Activated naive CD8-positive, alpha-beta T cell treated with anti-CD3 and anti-CD28 coated beads for 36 hours (primary cell): ENCODE results near the gene ARSI. TPM values are rescaled to one million over a fixed set of nuclear protein-coding genes. Genes with fewer than 3 reads are reported as not detected.

Source experiments
- DNase-seq: peaks from one replicate; pipeline ENCODE4 v3.0.0; 2021
- H3K27ac Mint-ChIP-seq: one replicate; pipeline ENCODE4 v1.8.0; 2022; ENCODE audit warnings: mild to moderate bottlenecking, moderate library complexity, mixed read lengths
- H3K27me3 Mint-ChIP-seq: one replicate; pipeline ENCODE4 v1.8.0; 2022; ENCODE audit warnings: mild to moderate bottlenecking, mixed read lengths
- H3K36me3 Mint-ChIP-seq: one replicate; pipeline ENCODE4 v1.8.0; 2021; ENCODE audit warnings: mild to moderate bottlenecking, mixed read lengths
- H3K4me1 Mint-ChIP-seq: one replicate; pipeline ENCODE4 v1.8.0; 2021; ENCODE audit warnings: mixed read lengths
- H3K4me3 Mint-ChIP-seq: one replicate; pipeline ENCODE4 v1.8.0; 2022; ENCODE audit warnings: mild to moderate bottlenecking, moderate library complexity, mixed read lengths
- H3K9me3 Mint-ChIP-seq: one replicate; pipeline ENCODE4 v1.8.0; 2022; ENCODE audit warnings: mixed read lengths
- total RNA-seq, 2 experiments: library from RNA; stranded (reverse); gene quantifications; one replicate each; pipeline ENCODE4 v1.2.3, GENCODE V29; 2021

ARSI gene
- total RNA-seq, 2 experiments from 2014 or later = not detected

DNA sequence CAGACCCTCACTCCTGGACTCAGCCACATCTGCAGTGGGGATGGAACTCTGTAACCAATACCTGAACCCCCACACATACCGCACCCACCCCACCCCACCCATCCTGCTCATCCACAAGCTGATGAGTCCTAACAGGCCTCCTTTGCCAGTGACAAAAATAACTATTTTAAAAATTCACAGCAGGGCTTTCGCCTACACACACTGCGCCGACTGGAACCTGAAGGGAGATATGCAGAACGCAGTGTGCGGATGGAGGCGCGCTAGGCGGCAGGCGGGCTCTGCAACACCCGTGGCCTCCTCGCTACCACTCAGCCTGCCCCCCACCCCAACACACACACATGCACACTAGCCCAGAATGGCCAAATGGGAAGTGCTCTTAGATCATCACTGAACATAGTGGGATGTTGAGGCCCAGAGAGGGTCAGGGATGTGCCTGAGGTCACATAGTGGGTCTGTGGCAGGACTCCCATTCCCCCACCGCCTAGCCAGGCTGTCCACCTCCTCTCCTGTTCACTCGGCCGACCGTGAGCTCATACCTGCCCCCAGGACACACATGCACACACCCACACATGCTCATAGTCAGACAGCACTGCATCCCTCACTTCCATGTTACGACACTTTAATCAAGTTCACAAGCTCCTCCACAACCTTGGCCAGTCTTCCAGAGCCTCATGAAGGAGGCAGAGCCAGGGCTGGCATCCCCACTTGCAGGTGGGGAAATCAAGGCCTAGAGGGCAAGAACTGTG lies 6.8 kb downstream of the ARSI start:
- Mint-ChIP-seq H3K27me3 (peaks cover 9% of the 10 kb centered on the region), H3K27ac (no peak overlapping the region), H3K36me3 (no peaks in the 10 kb centered on the region), H3K4me1 (no peaks in the 10 kb centered on the region), H3K9me3 (no peaks in the 10 kb centered on the region), H3K4me3 (no peak overlapping the region)
- DNase-seq = no peak

GRCh38 chr5:150295172-150295634 lies 7.5 kb downstream of the ARSI start:
- Mint-ChIP-seq H3K36me3 (no peaks in the 10 kb centered on the region), H3K27me3 (peaks cover 5% of the 10 kb centered on the region), H3K27ac (no peak overlapping the region), H3K4me3 (no peak overlapping the region), H3K9me3 (no peaks in the 10 kb centered on the region), H3K4me1 (no peaks in the 10 kb centered on the region)
- no peak for DNase-seq

GRCh38 chr5:150294551-150295071 lies 8.1 kb downstream of the ARSI start:
- Mint-ChIP-seq H3K36me3 (no peaks in the 10 kb centered on the region), H3K27me3 (no peaks in the 10 kb centered on the region), H3K4me1 (no peaks in the 10 kb centered on the region), H3K9me3 (no peaks in the 10 kb centered on the region), H3K4me3 (no peak overlapping the region), H3K27ac (no peak overlapping the region)
- DNase-seq = no peak

DNA sequence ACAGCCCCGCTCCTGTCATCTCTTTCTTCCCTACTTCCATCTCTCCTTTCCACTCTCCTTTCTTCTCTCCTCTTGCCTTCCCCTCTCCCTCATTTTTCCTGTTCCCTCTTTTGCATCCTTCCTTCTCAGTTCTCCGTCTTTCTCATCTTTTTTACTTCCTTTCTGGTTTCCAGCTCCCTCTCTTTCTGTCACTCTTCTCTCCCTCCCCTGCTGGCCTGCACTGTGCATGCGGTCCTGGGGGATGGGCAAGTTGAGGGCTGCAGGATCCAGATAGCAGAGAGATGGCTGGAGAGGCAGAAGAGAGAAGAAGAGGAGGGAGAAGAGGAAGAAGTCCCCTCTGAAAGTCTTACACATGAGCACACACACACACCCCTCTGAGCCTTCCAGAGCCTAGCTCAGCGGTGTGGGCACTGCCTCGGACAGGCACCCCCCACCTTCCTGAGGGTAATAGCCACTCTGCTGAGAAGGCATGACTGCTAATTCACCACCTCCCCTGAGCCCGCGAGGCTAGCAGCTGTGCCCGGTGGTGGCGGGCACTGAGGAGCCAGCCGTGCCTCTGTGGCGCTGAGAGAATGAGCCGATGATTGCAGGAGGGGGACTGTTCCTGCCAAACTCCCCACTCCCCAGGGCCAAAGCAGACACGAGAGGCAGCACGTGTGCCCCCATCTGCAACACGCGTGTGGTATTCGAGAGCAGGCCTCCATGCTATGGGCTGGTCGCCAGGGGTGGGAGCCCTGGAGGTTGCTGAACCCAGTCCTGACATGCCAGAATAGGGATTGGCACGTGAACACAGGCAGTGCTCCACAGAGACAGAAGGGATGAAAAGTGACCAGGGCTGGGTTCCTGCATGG lies 9.4 kb downstream of the ARSI start:
- DNase-seq = no peak
- H3K4me1 Mint-ChIP-seq = no peaks in the 10 kb centered on the region
- H3K4me3 Mint-ChIP-seq = no peak overlapping the region
- H3K9me3 Mint-ChIP-seq = no peaks in the 10 kb centered on the region
- H3K27me3 Mint-ChIP-seq = no peaks in the 10 kb centered on the region
- no peaks in the 10 kb centered on the region for H3K36me3 Mint-ChIP-seq
- no peak overlapping the region for H3K27ac Mint-ChIP-seq

GRCh38 chr5:150291388-150292385 lies 11.0 kb downstream of the ARSI start:
- no peak overlapping the region for H3K27ac Mint-ChIP-seq
- H3K4me3 Mint-ChIP-seq = no peak overlapping the region
- no peaks in the 10 kb centered on the region for H3K4me1 Mint-ChIP-seq
- no peaks in the 10 kb centered on the region for H3K9me3 Mint-ChIP-seq
- DNase-seq = no peak
- no peaks in the 10 kb centered on the region for H3K27me3 Mint-ChIP-seq
- no peaks in the 10 kb centered on the region for H3K36me3 Mint-ChIP-seq

DNA sequence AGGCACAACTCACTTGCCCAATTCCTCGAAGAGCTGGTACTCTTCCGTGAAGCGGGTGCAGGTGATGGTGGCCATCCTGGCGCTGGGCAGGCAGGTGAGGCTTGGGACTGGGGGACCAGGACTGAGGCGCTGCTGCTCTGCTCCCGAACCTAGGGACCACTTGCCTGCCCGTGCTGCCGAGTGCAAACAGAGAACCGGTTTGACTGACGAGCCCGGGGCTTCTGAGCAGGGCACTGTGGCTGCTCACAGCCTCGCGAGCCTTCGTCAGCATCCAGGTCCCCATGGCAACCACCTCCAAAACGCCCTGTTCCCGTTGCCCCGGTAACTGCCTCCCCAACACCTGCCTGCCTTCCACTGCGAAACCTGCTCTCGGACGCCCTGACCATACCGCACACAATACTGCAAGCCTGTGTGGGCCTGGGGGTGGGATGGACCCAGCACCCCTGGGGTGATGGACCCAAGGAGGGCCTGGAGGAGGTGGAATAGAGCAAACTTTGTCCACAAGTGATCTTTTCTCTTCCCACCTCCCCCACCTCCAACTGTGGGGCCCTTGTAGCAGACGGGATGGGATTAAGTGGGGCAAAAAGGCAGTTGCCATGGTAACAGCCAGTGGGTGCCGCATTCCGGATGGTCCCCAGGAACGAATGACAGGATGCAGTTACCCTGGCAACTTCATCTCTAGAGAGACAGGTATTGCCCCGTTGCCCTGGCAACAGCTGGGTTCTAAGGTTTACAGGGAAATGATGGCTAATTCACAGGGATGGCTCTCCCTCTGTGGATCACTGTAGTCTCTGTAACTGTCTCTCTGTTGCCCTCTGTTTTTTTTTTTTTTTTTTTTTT lies 12.9 kb downstream of the ARSI start, which contains the start of gene CAMK2A:
CAMK2A (minus strand) TSS at position 223 of the 840 bp plus-strand sequence; CDS start at position 75, 148 bp downstream.
- H3K4me3 Mint-ChIP-seq = no peak within 1 kb of the TSS
- no peak for DNase-seq
- no peak within 1 kb of the TSS for H3K27ac Mint-ChIP-seq
- no peaks in the 10 kb centered on the region for H3K36me3 Mint-ChIP-seq
- H3K4me1 Mint-ChIP-seq = no peaks in the 10 kb centered on the region
- H3K9me3 Mint-ChIP-seq = no peaks in the 10 kb centered on the region
- no peaks in the 10 kb centered on the region for H3K27me3 Mint-ChIP-seq

- no peaks in the 10 kb centered on the region for H3K4me1 Mint-ChIP-seq
Measured at GRCh38 chr5:150288791-150289190, 13.9 kb downstream of the ARSI start.

DNA sequence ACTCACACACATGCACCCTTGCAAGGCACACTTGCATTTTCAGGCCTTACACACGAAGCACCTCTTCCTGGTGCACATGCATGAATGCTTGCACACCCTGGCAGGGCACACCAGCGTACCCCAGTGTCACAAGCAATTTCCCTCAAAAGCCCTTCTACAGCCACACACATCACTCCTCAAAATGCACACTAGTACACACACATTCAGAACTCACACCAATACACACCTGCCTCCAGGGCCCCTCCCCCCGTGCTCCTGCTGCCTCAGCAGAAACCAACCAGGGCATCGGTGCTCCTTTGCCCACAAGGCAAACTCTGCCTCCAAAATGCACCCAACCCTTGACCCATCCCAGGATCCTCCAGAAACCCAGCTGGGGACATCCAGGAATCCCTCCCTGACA lies 14.3 kb downstream of the ARSI start:
- Mint-ChIP-seq H3K9me3 (no peaks in the 10 kb centered on the region), H3K4me1 (no peaks in the 10 kb centered on the region), H3K4me3 (no peak overlapping the region), H3K27ac (no peak overlapping the region), H3K27me3 (no peaks in the 10 kb centered on the region), H3K36me3 (no peaks in the 10 kb centered on the region)
- no peak for DNase-seq

More at GRCh38 chr5:150288791-150289190, 13.9 kb downstream of the ARSI start:
- no peak overlapping the region for H3K4me3 Mint-ChIP-seq
- no peaks in the 10 kb centered on the region for H3K27me3 Mint-ChIP-seq
- H3K27ac Mint-ChIP-seq = no peak overlapping the region
- no peak for DNase-seq
- H3K9me3 Mint-ChIP-seq = no peaks in the 10 kb centered on the region
- no peaks in the 10 kb centered on the region for H3K36me3 Mint-ChIP-seq

DNA sequence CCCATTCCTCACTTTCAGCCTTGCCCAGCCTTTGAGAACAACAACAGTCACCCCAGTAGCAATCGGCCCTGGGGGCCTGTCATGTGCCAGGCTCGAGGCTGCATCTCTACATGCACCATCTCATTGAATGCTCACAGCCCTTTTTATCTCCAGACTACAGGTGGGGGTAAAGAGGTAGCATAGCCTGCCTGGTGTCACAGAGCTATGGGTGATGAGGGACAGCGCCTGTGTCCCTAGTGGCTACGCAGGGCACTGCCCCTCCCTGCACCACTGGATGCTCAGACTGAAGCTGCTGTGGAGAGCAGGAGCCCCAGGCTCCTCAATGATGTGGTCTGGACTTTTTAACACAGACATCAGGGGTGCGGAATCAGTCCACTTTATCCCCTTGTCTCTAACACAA lies 15.9 kb downstream of the ARSI start:
- no peak for DNase-seq
- no peaks in the 10 kb centered on the region for H3K9me3 Mint-ChIP-seq
- H3K4me3 Mint-ChIP-seq = no peak overlapping the region
- no peaks in the 10 kb centered on the region for H3K27me3 Mint-ChIP-seq
- no peaks in the 10 kb centered on the region for H3K4me1 Mint-ChIP-seq
- H3K36me3 Mint-ChIP-seq = no peaks in the 10 kb centered on the region
- H3K27ac Mint-ChIP-seq = no peak overlapping the region

- H3K4me1 Mint-ChIP-seq = no peaks in the 10 kb centered on the region
- DNase-seq = no peak
- no peaks in the 10 kb centered on the region for H3K36me3 Mint-ChIP-seq
Measured at GRCh38 chr5:150285114-150285513, 17.6 kb downstream of the ARSI start.

DNA sequence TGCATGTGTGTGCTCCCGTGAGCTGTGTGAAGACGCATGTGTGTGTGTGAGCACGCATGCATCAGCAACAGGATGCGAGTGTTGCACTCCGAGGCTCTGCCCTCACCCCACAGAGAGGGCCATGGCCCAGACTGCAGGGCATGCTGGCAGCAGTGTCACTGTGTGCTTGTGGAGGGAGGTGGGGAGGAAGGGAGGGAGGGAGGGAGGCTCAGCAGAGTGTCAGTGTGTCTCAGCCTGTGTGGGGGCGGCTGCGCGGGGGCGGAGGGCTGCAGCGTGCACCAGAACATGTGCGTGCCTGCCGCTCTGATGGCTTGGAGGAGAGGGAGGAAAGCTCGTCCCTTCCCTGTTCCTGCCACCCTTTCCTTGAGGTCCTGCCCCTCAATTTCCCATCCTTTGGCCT lies 18.4 kb downstream of the ARSI start:
- Mint-ChIP-seq H3K4me1 (no peaks in the 10 kb centered on the region), H3K9me3 (no peaks in the 10 kb centered on the region), H3K27me3 (no peaks in the 10 kb centered on the region), H3K27ac (no peak overlapping the region), H3K36me3 (no peaks in the 10 kb centered on the region), H3K4me3 (no peak overlapping the region)
- DNase-seq = no peak

More at GRCh38 chr5:150285114-150285513, 17.6 kb downstream of the ARSI start:
- no peak overlapping the region for H3K4me3 Mint-ChIP-seq
- H3K9me3 Mint-ChIP-seq = no peaks in the 10 kb centered on the region
- no peaks in the 10 kb centered on the region for H3K27me3 Mint-ChIP-seq
- no peak overlapping the region for H3K27ac Mint-ChIP-seq

DNA sequence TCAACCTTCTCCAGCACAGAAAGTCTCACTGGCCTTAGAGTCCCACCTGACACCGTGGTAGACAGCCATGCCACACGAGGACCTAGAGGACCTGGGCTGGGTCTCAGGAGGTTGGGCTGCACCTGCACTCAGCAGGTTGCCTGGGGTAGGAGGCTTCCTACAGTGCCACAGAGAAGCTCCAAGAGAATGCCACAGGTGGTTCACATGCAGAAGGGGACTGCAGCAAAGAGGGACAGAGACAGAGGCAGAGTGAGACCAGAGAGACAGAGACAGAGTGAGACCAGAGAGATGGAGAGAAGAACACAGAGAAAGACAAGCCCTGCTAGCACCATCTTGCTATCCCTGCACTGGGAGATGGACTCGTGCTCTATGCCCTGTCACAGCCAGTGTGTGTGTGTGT lies 18.8 kb downstream of the ARSI start:
- no peaks in the 10 kb centered on the region for H3K36me3 Mint-ChIP-seq
- H3K9me3 Mint-ChIP-seq = no peaks in the 10 kb centered on the region
- H3K4me1 Mint-ChIP-seq = no peaks in the 10 kb centered on the region
- no peaks in the 10 kb centered on the region for H3K27me3 Mint-ChIP-seq
- DNase-seq = no peak
- no peak overlapping the region for H3K27ac Mint-ChIP-seq
- H3K4me3 Mint-ChIP-seq = no peak overlapping the region

- no peak for DNase-seq
- H3K4me3 Mint-ChIP-seq = no peak overlapping the region
- no peaks in the 10 kb centered on the region for H3K27me3 Mint-ChIP-seq
- H3K27ac Mint-ChIP-seq = no peak overlapping the region
- no peaks in the 10 kb centered on the region for H3K9me3 Mint-ChIP-seq
- no peaks in the 10 kb centered on the region for H3K36me3 Mint-ChIP-seq
- H3K4me1 Mint-ChIP-seq = no peaks in the 10 kb centered on the region
Measured at GRCh38 chr5:150281987-150282386, 20.7 kb downstream of the ARSI start.
